BJ (cell line): ENCODE measurements around the gene MRPL16. TPM values are rescaled to one million over a fixed set of nuclear protein-coding genes. Genes with fewer than 3 reads are reported as not detected.

Experiments used
- CTCF ChIA-PET: fragments of 350-600 bp; formaldehyde crosslinking; extraction: SDS; loops from one replicate; lab custom pipeline; 2021; ENCODE audit warnings: antibody characterized with exemption, inconsistent platforms; lab: Yijun Ruan, JAX
- POLR2A ChIA-PET: fragments of 300-600 bp; sonication (Branson Sonifier 250); formaldehyde crosslinking; extraction: SDS; loops from one replicate; lab custom pipeline; 2021; ENCODE audit warnings: antibody characterized with exemption; lab: Charles Lee
- DNase-seq: peaks from one replicate; pipeline ENCODE4 v3.0.0-alpha.2; 2011; ENCODE audit warnings: low read depth
- H3K27me3 ChIP-seq: 2 replicates; pipeline ENCODE4 v1.6.0; 2011; ENCODE audit warnings: low read length; ENCODE audit not compliant: control insufficient read depth, insufficient read depth
- H3K36me3 ChIP-seq: 2 replicates; pipeline ENCODE4 v1.5.1; 2011; ENCODE audit warnings: low read length; ENCODE audit not compliant: control insufficient read depth, insufficient read depth
- H3K4me3 ChIP-seq: 2 replicates; pipeline ENCODE4 v1.5.1; 2011; ENCODE audit warnings: low read depth, mild to moderate bottlenecking, control low read depth, low read length
- CTCF ChIP-seq: IDR thresholded peaks from 2 replicates; pipeline ENCODE4 v1.5.1; 2011; ENCODE audit warnings: low read depth, mild to moderate bottlenecking, control low read depth, inconsistent platforms, low read length, moderate library complexity; ENCODE audit not compliant: insufficient read depth
- polyA plus RNA-seq: library from polyadenylated mRNA; depleted of rRNA; stranded (reverse); fragments of >200 nt; gene quantifications from 2 replicates; pipeline ENCODE4 v1.2.3, GENCODE V29; 2011

MRPL16 gene
- polyA plus RNA-seq, 1 experiment = 47.0 TPM

DNA sequence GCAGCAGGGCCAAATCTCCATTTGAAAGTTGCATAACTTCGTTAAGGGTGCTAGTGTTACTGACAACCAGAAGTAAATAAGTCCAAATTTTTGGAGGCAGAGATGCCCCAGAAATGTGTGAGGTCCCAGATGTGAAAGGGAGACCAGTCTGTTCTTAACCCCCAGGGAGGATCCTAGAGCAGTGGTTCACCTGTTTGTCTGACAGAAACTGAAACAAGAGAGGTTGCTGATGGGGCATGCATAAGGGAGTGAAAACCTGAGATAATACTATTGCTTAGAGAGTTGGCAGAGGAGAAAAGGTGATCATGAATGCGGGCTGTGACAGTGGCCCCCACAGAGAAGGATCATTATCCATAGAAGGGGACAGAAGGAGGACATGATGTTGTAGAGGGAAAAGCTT, 30.9 kb upstream of the MRPL16 start:
- H3K36me3 ChIP-seq = no peaks in the 10 kb centered on the region
- TF ChIP-seq CTCF = no peak
- H3K27me3 ChIP-seq = no peaks in the 10 kb centered on the region
- CTCF ChIA-PET = interaction anchor here (0.8 kb wide), 1 partner anchor 11 kb away, joined by 3 read pairs; no protein-coding TSS in a partner anchor
- POLR2A ChIA-PET = no interaction called here
- no peak overlapping the region for H3K4me3 ChIP-seq
- no peak for DNase-seq

- no peak for DNase-seq
- Histone ChIP-seq H3K4me3 (no peak overlapping the region), H3K36me3 (no peaks in the 10 kb centered on the region), H3K27me3 (no peaks in the 10 kb centered on the region)
- ChIA-PET CTCF (no interaction called here), POLR2A (no interaction called here)
- TF ChIP-seq CTCF = no peak
Observed at GRCh38 chr11:59839615-59840014, 29.0 kb upstream of the MRPL16 start.

GRCh38 chr11:59833602-59834001, 23.0 kb upstream of the MRPL16 start:
- no peak for TF ChIP-seq CTCF
- CTCF ChIA-PET = no interaction called here

GRCh38 chr11:59829358-59829757, 18.8 kb upstream of the MRPL16 start:
- no peaks in the 10 kb centered on the region for H3K36me3 ChIP-seq
- POLR2A ChIA-PET = no interaction called here
- no peak for TF ChIP-seq CTCF
- H3K4me3 ChIP-seq = no peak overlapping the region
- no peak for DNase-seq
- CTCF ChIA-PET = no interaction called here
- H3K27me3 ChIP-seq = no peaks in the 10 kb centered on the region

More at GRCh38 chr11:59833602-59834001, 23.0 kb upstream of the MRPL16 start:
- POLR2A ChIA-PET = no interaction called here
- H3K4me3 ChIP-seq = no peak overlapping the region
- DNase-seq = no peak
- H3K27me3 ChIP-seq = no peaks in the 10 kb centered on the region
- no peaks in the 10 kb centered on the region for H3K36me3 ChIP-seq

DNA sequence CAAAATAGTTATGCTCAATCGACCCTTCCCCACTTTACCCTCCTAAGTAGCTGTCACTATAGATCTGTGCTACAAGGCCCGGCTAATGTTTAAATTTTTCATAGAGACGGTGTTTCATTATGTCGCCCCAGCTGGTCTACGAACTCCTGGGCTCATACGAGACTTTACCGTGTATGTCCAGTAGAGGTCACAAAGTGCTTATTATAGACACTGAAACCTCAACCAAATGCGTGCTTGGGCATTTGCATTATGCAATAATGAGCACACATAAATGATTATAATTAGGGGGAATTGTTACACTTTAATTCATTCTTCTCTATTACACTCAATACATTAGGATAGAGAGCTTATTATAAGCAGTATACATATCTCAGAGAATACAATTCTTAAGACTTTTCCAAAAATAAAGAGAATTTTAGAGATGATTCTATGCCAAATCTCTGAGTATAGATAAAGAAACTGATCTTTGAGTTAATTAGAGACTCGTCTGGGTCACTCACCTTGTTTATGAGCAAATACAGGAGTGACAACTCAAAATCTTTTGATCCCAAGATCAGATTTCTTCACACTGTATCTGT, 12.5 kb upstream of the MRPL16 start:
- no peak for DNase-seq
- no peaks in the 10 kb centered on the region for H3K36me3 ChIP-seq
- no peak overlapping the region for H3K4me3 ChIP-seq
- ChIA-PET CTCF (interaction anchor here (0.6 to 1.2 kb wide), 7 partner anchors 9 to 371 kb away, joined by 3 to 6 read pairs (median 3); partner anchors contain the start of gene CBLIF), POLR2A (no interaction called here)
- TF ChIP-seq CTCF = peak; percentile 64
- no peaks in the 10 kb centered on the region for H3K27me3 ChIP-seq
